Measurements from ENCODE around the gene CEACAM8.

- TF ChIP-seq GATA3 (IDR thresholded peaks at IDR 0.05; ENCODE audit: low read depth, low read length) (no peak), GATA2 (IDR thresholded peaks at IDR 0.05; ENCODE audit: low read depth, low read length) (no peak)
Observed at GRCh38 chr19:42594617-42595489, at the start of gene CEACAM8.
